HepG2 (cell line): ENCODE measurements around the gene TUBGCP3.

Experiments used
- ERF ChIP-seq: IDR thresholded peaks from 2 replicates; pipeline ENCODE4 v1.6.1; 2018; ENCODE audit warnings: missing biosample characterization, missing genetic modification reagents
- ETV6 ChIP-seq: sonication (generic); formaldehyde crosslinking; conservative IDR thresholded peaks from 2 replicates; pipeline ENCODE4 v1.4.0; 2020; ENCODE audit warnings: missing genetic modification reagents
- GATAD1 ChIP-seq: IDR thresholded peaks from 2 replicates; pipeline ENCODE4 v1.6.1; 2016; ENCODE audit warnings: missing genetic modification reagents, missing compliant biosample characterization
- GTF3A ChIP-seq: sonication (generic); formaldehyde crosslinking; conservative IDR thresholded peaks from 2 replicates; pipeline ENCODE4 v1.4.0; 2020; ENCODE audit warnings: mild to moderate bottlenecking, missing genetic modification reagents
- JUND ChIP-seq: sonication (generic); formaldehyde crosslinking; IDR thresholded peaks from 2 replicates; pipeline ENCODE4 v1.8.0; 2022; ENCODE audit warnings: mild to moderate bottlenecking, missing genetic modification reagents
- ZBTB38 ChIP-seq: sonication (generic); formaldehyde crosslinking; IDR thresholded peaks from 2 replicates; pipeline ENCODE4 v1.5.1; 2020; ENCODE audit warnings: mild to moderate bottlenecking, missing genetic modification reagents
- ZEB1 ChIP-seq: IDR thresholded peaks from 2 replicates; pipeline ENCODE4 v1.6.1; 2012; ENCODE audit warnings: mild to moderate bottlenecking, low read depth, inconsistent platforms; ENCODE audit not compliant: insufficient replicate concordance
- ZNF607 ChIP-seq: sonication (generic); formaldehyde crosslinking; IDR thresholded peaks from 2 replicates; pipeline ENCODE4 v1.5.1; 2020; ENCODE audit warnings: missing genetic modification reagents, mild to moderate bottlenecking, borderline replicate concordance
- ZNF790 ChIP-seq: sonication (generic); formaldehyde crosslinking; IDR thresholded peaks from 2 replicates; pipeline ENCODE4 v1.8.0; 2022; ENCODE audit warnings: missing genetic modification reagents, mild to moderate bottlenecking, borderline replicate concordance
- TF ChIP-seq, protein P1 (sequence below): sonication (generic); formaldehyde crosslinking; IDR thresholded peaks from 2 replicates; pipeline ENCODE4 v1.4.0; 2020; ENCODE audit warnings: missing genetic modification reagents
- TF ChIP-seq, protein P2 (sequence below): sonication (generic); formaldehyde crosslinking; IDR thresholded peaks from 2 replicates; pipeline ENCODE4 v1.5.0; 2020; ENCODE audit warnings: missing genetic modification reagents, mild to moderate bottlenecking, borderline replicate concordance
- TF ChIP-seq, protein P3 (sequence below): sonication (generic); formaldehyde crosslinking; IDR thresholded peaks from 2 replicates; pipeline ENCODE4 v1.5.0; 2020; ENCODE audit warnings: mild to moderate bottlenecking, missing genetic modification reagents, moderate library complexity

DNA sequence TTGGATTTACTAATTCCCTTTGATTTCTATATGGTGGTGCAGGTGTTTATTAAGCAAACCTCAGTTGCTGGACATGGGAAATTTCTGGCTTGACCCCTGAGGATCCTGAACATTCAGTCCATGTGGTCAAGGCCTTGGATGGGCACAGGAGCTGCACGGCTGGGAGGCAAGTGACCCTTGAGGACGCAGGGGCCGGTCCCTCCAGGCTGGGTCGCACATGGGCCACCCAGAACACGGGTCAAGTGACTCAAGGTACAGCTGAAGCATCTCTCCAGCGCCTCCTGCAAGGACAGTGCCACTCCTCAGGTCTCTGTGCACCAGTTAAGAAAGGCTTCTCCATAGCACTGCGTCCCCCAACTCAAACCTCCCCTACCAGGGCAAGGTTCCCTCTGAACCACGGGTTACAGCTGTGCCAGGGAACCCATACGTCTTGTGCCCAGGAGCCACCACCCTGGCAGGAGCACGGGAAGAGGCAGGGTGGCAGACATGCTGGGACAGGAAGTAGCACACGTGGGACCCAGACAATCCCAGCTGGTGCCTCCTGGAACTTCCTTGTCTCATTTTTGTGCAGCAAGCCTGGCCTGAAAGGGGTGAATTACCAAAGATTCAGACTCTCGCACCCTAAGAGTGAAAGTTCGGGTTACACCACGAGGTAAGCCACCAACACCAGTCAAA is 118.7 kb downstream of the TUBGCP3 start:
- no peak for TF ChIP-seq ZNF790 (CRISPR knock-in tag)
- TF ChIP-seq ETV6, result no peak
- no peak for TF ChIP-seq ERF (CRISPR knock-in tag)
- no peak for TF ChIP-seq ZNF607
- TF ChIP-seq, protein P1, sequence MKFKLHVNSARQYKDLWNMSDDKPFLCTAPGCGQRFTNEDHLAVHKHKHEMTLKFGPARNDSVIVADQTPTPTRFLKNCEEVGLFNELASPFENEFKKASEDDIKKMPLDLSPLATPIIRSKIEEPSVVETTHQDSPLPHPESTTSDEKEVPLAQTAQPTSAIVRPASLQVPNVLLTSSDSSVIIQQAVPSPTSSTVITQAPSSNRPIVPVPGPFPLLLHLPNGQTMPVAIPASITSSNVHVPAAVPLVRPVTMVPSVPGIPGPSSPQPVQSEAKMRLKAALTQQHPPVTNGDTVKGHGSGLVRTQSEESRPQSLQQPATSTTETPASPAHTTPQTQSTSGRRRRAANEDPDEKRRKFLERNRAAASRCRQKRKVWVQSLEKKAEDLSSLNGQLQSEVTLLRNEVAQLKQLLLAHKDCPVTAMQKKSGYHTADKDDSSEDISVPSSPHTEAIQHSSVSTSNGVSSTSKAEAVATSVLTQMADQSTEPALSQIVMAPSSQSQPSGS (CRISPR knock-in tag), result no peak
- TF ChIP-seq, protein P2, sequence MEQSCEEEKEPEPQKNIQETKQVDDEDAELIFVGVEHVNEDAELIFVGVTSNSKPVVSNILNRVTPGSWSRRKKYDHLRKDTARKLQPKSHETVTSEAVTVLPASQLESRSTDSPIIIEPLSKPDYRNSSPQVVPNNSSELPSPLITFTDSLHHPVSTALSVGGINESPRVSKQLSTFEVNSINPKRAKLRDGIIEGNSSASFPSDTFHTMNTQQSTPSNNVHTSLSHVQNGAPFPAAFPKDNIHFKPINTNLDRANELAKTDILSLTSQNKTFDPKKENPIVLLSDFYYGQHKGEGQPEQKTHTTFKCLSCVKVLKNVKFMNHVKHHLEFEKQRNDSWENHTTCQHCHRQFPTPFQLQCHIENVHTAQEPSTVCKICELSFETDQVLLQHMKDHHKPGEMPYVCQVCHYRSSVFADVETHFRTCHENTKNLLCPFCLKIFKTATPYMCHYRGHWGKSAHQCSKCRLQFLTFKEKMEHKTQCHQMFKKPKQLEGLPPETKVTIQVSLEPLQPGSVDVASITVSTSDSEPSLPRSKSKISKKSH, result no peak
- no peak for TF ChIP-seq GTF3A (CRISPR knock-in tag)
- no peak for TF ChIP-seq ZBTB38
- TF ChIP-seq, protein P3, sequence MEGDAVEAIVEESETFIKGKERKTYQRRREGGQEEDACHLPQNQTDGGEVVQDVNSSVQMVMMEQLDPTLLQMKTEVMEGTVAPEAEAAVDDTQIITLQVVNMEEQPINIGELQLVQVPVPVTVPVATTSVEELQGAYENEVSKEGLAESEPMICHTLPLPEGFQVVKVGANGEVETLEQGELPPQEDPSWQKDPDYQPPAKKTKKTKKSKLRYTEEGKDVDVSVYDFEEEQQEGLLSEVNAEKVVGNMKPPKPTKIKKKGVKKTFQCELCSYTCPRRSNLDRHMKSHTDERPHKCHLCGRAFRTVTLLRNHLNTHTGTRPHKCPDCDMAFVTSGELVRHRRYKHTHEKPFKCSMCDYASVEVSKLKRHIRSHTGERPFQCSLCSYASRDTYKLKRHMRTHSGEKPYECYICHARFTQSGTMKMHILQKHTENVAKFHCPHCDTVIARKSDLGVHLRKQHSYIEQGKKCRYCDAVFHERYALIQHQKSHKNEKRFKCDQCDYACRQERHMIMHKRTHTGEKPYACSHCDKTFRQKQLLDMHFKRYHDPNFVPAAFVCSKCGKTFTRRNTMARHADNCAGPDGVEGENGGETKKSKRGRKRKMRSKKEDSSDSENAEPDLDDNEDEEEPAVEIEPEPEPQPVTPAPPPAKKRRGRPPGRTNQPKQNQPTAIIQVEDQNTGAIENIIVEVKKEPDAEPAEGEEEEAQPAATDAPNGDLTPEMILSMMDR, result no peak
- TF ChIP-seq ZEB1, result no peak
- TF ChIP-seq JUND (CRISPR knock-in tag), result no peak
- TF ChIP-seq GATAD1 (CRISPR knock-in tag), result no peak
